Retina (tissue), 1 donor: Measurements from ENCODE around the gene SLC10A6.
"Not testable (repeated sequence)": the region's sequence is repeated elsewhere in the genome, so short reads cannot be mapped to it uniquely, and the experiment has no call there.

Experiments used
- DNase-seq: peaks from one replicate; pipeline ENCODE4 v3.0.0-alpha.2; 2016

SLC10A6 gene, protein sequence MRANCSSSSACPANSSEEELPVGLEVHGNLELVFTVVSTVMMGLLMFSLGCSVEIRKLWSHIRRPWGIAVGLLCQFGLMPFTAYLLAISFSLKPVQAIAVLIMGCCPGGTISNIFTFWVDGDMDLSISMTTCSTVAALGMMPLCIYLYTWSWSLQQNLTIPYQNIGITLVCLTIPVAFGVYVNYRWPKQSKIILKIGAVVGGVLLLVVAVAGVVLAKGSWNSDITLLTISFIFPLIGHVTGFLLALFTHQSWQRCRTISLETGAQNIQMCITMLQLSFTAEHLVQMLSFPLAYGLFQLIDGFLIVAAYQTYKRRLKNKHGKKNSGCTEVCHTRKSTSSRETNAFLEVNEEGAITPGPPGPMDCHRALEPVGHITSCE

DNA sequence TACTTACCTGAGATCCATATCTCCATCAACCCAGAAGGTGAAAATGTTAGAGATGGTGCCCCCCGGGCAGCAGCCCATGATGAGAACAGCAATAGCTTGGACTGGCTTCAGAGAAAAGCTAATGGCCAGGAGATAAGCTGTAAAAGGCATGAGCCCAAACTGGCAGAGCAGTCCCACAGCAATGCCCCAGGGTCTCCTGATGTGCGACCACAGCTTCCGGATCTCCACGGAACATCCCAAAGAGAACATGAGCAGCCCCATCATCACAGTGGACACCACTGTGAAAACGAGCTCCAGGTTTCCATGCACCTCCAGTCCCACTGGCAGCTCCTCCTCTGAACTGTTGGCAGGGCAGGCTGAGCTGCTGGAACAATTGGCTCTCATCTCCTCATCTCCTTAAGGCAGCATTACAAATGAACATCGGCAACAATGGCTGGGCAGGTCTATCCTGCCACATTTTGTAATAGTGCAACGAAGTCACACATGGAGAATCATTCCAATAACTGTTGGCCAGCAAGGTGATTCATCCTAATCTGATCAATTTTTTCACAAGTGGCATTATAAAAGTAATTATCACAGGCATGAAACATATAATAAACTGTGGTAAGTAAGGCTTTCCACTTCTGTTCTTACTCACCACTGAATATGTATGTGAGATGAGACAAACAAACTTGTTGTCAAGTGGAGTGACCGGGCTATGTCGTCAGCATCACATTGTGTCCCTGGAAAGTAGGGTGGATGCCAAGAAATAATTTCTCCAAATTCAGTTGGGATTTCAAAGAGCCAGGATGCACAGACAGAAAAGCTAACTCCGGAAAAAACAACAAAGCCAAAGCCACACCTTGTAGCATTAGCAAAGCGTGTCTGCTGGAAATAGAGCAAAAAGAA lies at the start of gene SLC10A6:
SLC10A6 (minus strand) TSS at position 653 of the 888 bp plus-strand sequence; CDS start at position 384, 269 bp downstream.
- DNase-seq: no peak

DNA sequence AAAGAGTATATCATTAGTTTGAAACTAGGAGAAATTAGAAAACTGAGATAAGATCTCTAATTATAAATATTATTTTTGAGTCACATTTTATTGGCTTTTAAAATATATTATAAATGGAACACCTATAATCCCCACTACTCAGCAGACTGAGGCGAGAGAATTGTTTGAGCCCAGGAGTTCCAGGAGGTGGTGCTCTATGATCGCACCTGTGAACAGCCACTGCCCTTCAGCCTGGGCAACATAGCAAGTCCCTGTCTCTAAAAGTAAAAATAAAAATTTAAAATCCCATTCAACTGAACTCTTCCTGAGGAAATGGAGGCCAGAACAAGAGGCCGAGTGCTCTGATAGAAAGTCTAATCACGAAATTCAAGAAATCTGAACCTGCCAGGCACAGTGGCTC lies 49.4 kb upstream of the SLC10A6 start:
- no peak for DNase-seq

DNA sequence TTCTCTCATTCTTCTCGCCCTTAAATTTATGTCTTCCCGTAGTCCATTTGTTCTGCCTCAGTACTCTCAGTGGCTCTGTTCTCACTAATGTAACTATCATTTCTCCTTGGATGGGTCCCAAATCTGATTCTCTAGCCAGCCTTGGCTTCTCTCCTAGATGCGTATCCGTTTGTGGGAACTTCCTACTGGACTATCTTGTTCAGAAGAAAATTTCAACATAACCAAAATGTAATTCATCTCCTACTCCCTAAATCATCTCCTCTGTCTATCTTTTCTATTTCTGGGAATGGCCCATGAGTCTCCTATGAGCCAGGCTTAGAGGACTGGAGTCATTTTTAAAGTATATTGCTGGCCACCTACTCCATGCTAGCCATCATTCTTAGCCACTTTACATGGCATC lies 47.4 kb upstream of the SLC10A6 start:
- DNase-seq: no peak

DNA sequence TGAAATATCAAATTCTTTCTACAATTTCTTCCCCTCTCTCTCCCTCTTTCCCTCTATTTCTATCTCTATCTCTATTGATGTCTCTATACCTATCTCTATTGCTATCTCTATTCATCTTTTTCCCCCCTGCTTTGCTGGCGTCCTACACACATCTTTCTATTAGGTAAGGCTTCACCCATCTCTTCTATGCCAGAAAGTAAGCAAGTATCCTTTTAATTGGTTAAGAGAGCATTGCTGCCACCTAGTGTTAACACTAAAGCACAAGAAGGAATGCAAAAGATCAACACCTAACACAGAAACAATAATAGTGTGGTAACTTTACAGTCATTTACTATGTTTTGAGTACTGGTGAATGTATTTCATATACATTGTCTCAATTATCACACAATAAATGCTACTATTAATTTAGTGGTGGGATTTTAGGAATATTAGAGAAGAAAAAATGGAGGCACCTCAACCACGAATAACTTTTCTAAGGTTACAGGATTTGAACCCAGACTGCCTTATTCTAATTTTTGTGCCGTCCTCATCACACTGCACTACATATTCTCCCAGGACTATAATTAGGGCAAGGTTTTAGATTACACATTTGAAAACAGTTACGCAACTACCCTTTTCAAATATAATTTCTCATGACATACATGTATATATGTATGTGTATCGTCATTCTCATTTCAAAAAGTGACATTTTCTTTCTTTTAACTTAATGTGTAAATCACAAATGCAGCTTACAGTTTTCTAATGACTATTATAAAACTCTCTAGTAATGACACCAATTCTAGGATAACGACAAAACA lies 46.7 kb upstream of the SLC10A6 start:
- peak; percentile 37 for DNase-seq

DNA sequence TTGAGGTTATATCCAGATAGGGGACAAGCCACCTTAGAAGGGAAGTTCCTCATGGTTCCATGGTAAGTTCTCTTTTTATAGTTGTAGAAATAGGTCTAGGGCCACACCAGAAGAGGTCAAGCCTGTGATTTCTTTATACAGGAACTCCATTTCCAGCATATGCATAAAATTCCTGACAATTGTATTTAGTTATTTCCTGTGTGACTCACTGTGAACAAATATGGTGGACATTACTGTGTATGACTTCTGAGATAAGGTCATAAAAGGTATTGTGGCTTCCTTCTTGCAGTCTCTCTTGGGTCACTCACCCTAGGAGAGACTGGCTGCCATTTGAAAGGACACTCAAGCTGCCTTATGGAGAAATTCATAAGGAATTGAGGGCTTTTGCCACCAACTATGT lies 45.3 kb upstream of the SLC10A6 start:
- DNase-seq: no peak

DNA sequence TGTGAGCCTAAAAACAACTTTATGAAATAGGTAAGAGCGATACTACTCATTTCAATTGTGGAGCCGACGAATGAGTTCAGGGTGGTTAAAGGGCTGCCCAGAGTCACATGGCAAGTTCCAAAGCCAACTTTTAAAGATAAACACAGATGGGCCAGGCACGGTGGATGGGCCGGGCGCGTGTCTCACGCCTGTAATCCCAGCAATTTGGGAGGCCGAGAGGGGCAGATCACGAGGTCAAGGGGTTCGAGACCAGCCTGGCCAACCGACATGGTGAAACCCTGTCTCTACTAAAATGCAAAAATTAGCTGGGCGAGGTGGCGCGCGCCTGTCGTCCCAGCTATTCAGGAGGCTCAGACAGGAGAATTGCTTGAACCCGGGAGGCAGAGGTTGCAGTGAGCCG lies 44.0 kb upstream of the SLC10A6 start:
- no peak for DNase-seq

DNA sequence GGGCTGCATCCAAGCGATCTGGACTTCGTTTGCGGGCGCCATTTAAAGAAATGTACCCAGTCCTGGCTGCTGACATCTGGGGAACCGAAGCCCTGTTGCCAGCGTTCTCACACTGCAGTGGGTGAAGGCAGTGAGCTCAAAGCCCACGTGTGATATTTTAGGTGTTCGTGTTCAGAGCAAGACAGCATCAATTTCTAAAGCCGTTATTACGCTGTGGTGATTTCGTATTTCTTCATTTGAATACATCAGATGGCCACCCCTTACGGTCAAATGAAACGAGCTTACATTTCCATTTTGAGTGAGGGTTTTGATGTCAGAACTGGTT lies 43.4 kb upstream of the SLC10A6 start:
- no peak for DNase-seq

DNA sequence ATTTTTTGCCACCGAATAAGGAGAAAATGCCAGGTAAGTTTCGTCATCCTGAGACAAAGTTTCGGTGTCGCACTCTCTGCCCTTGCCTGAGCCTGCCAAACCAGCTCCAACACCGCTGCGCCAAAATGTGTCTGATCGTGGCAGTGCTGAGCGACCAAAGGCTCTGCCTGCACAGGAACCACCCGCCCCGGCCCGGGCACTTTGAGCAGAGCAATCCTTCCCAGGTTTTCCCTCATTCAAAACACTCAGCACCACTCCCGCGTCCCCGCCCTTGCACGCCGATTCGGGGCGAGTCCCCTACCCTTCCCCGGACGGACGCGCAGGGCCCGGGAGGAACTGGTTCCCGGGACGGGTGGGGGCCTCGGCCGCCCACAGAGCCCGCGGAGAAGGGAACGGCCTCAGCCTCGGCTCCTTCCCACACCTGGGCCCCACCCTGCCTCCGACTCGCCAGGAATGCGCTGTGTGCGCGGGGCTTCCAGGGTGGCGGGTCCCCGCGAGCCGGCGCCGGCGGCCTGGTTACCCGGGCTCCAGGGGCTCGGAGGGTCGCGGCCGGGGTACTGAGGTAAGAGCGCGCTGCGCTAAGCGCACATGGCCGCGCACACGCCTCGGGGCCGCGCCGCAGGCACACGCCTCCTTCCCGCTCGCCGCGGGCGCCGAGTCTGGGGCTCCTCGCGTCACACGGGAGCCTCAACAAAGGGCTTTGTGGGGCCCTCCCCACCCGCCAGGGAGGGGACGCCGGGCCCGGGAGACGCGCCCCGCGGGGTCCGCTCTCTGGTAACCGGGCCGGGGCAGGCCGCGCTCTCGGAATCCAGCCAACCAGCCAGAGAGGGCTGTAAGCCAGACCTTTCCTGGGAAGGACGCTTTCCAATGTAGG lies 42.8 kb upstream of the SLC10A6 start, which contains the start of gene C4orf36:
C4orf36 (minus strand) TSS at position 661 of the 874 bp plus-strand sequence. CDS start 902 bp downstream, outside the sequence.
- peak; percentile 95 for DNase-seq

DNA sequence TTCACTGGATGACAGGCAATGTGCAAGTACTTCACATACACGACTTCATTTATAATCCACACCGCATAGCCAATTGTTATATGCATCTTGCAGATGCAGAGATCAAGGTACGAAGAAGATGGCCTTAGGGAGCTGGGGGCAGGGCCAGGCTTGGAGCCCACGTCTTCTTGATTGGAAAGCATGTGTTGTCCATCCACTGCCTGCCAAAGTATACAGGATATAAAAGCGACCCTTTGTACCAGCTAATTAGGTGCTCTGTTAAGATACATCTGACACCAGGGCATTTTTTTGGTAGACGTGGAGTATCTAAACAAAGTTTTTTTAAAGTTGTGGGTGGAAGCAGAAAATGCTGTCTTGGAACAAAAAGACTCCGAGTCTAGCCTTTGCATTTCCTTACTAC lies 41.6 kb upstream of the SLC10A6 start:
- no peak for DNase-seq

DNA sequence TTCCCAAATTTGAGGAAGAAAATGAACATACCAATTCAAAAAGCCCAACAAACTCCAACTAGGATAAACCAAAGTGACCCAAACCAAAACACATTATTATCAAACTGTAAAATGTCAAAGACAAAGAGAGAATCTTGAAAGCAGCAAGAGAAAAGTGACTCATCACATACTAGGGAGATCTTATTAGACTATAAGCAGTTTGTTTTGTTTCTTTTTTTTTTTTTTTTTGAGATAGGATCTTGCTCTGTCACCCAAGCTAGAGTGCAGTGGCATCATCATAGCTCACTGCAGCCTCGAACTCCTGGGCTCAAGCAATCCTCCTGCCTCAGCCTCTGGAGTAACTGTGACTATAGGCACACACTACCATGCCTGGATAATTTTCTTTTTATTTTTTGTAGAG lies 30.5 kb upstream of the SLC10A6 start:
- no peak for DNase-seq

DNA sequence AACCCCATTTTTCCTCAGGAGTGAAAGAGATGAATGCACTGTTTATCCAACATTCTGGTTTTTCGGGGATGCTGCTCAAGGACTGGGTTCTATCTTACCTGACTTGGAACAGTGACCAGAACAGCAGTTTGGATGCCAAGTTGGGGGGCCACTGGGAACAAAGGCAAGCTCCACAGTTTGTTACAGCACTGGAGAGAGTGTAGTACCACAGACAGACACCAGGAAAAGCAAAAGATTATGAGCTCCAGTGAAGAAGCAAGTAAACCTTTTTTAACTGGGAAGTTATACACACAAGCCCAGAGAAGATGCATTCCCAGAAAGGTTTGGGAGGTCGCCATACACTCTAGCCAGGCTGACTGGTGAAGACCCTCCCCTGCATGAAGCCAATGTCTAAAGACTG lies 29.5 kb upstream of the SLC10A6 start:
- no peak for DNase-seq

DNA sequence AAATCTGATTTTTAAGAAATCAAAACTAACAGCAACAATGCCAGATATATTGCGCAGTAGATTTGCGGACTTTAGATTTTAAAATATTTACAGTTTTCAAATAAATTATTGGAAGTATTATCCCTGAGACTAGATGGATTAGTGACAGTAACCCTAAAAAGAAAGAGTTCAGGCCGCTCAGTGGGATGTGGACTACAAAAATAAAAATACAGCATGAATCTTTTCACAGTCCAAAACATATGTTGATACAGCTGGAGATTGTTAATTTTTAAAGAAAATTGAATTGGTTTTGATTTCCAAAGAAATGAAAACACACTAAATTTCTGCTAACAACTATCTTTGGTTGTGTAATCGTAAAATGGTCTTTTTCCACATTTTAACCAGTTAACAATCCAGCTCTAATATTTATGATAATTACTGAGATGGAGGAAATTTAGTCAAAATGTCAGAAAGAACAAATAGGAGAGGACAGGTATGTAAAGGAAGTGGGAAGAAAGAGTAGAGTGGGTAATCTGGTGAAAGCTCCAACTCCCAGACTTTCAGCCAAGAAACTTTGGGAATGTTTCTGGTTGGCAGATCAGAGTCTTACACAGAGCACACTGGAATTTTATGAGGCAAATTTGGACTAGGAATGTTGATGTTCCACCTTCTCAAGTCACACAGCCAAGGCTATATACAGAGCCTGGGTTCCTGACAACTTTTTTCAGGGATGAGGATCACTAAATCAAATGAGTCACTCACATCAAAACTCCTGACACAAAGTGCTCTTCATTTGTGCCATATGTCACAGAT lies 27.9 kb upstream of the SLC10A6 start:
- no peak for DNase-seq

DNA sequence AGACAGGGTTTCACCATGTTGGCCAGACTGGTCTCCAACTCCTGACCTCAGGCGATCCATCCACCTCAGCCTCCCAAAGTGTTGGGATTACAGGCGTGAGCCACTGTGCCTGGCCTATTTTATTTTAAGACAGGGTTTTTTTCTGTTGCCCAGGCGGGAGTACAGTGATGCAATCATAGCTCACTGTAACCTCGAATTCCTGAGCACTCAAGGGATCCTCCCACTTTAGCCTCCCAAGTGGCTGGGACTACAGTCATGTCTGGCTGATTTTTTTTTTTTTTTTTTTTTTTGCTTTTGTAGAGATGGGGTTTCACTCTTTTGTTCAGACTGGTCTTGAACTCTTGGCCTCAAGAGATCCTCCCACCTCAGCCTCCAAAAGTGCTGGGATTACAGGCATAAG lies 26.3 kb upstream of the SLC10A6 start:
- not testable (repeated sequence) for DNase-seq

DNA sequence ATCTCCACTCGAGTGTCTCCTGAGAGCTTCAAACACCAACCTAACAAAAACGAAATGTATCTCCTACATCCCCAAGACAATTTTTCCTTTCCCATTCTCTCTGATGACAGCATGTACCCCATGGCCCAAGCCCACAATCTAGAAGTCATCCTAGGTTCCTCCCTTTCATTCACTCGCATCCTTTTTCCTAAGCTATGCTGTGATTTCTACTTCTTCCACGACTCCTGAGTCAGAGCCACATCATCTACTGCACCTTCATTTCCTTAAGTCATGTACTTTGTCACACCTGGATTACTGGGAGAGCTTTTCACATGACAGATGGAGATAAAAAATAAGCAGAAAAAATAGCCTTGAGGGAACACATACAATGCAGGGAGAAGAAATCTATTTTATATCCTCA lies 23.0 kb upstream of the SLC10A6 start:
- no peak for DNase-seq

DNA sequence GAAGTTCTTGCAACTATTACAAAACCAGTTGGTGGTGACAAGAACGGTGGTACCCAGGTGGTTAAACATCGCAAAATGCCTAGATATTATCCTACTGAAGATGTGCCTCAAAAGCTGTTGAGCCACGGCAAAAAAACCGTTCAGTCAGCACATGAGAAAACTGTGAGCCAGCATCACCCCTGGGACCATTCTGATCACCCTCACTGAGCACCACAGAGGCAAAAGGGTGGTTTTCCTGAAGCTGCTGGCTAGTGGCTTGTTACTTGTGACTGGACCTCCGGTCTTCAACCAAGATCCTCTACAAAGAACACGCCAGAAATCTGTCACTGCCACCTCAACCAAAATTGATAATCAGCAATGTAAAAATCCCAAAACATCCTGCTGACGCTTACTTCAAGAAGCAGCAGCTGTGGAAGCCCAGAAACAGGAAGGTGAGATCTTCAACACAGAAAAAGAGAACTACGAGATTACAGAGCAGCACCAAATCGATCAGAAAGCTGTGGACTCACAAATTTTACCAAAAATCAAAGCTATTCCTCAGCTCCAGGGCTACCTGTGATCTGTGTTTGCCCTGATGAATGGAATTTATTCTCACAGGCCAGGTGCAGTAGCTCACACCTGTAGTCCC lies 21.4 kb upstream of the SLC10A6 start:
- DNase-seq: no peak

DNA sequence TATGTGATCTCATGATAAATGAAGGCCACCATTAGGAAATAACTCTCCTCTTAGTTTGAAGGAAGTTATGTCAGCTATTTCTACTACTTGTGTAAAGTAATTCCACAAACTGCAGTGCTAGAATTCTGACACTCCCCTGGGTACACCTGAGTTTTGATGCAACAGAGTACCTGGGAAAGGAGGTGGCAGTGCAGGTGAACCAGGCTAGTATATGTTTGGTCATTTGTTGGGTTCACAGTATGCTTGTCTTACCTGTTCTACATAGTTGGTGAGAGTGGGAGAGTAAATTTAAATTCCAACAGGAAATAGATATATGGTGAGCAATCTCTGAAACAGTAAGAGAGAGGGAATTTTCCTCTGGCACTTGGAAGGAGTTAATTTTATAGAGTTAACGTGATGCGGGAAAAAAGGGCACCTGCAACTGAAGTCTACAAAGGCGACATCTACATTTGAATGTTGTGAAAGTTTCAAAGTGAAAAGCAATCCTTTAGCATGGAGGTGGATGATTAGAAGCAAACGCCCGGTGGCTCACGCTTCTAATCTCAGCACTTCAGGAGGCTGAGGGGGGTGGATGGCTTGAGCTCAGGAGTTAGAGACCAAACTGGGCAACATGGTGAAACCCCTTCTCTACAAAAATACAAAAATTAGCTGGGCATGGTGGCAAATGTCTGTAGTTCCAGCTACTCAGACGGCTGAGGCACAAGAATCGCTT lies 8.3 kb upstream of the SLC10A6 start:
- no peak for DNase-seq

DNA sequence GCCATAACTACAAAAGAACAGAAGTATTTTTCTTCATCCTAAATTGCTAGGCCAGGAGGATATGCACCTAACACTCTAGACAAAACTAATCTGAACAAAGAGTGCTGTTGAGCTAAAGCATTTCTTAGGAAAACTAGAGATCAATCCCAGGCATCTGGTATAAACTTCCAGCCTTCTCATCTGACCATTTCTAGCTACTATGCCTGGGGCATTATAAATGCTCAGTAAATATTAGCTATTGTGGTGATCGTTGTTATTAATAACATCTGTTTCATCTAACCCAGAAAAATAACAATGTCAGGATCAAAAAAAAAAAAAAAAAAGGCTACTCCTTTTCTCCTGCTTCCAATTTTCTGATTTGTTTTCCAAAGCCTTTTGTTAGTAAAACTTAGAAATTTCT lies 7.7 kb upstream of the SLC10A6 start:
- no peak for DNase-seq

DNA sequence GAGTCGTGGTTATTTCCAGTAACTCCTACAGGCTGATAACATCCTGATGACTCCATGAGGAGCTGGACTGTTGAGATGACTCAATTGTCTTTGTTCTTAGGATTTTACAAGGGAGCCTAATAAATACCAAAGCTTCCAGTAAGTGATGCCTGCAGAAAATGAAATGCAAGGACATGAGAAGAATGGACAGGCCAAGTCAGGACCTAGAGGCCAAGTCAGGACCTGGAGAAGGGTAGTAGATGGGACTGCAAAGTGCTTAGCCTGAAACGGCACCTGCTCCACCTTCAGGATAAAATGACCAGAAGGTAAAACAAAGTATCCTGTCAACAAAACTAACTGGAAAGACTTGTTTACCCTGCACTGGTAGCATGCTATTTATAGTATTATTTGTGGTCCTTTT lies 6.4 kb upstream of the SLC10A6 start:
- no peak for DNase-seq

DNA sequence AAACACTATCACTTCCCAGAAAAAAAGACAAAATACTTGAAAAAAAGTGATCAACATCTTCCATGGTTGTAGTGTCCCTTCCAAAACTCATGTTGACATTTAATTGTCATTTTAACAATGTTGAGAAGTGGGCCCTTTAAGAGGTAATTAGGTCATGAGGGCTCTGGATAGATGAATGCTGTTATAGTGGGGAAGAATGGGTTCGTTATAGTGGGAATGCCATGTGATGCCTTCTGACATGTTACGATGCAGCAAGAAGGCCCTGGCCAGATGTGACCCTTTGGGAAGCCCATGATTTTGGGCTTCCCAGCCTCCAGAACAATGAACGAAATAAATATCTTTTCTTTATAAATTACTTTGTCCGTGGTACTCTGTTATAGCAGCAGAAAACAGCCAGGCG lies 4.0 kb upstream of the SLC10A6 start:
- DNase-seq: no peak

DNA sequence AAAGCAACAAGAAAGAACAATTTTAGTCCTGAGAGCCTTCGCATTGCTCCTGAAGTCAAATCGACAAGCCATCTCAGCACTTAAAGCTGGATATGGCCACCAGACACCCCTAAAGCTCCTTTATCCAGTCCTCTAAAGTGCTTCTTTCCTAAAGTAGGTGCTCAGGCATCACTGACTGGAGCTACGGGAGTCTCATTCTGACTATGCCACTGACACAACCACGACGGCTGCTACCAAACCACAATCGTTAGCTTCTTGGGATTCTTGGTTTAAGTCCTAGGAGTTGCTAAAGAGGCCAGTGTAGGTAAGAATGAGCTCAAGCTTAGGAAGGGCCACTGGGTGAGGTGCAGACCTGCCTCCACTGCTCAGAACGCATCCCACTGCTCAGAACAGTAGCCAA lies 1.0 kb downstream of the SLC10A6 start:
- DNase-seq: no peak
